Subcutaneous adipose tissue (tissue), 4 donors: Measurements from ENCODE around the gene MEGF10. TPM values are rescaled to one million over a fixed set of nuclear protein-coding genes. Genes with fewer than 3 reads are reported as not detected.

ENCODE experiments used
- CTCF ChIP-seq: fragments of 450-650 bp; IDR thresholded peaks from one replicate; pipeline ENCODE4 v1.5.1; 2016; ENCODE audit warnings: low read depth, mild to moderate bottlenecking, control low read depth, antibody characterized with exemption, moderate library complexity
- total RNA-seq, 4 donors: library from RNA; depleted of rRNA; stranded (reverse); fragments of >200 nt; gene quantifications; one replicate each; pipeline ENCODE4 v1.1.0, GENCODE V29; 2016

MEGF10 gene
- total RNA-seq, 4 donors from 2014 or later: 0.16 to 1.7 (median 0.78) TPM

- TF ChIP-seq CTCF: no peak
Observed at GRCh38 chr5:127367029-127367428, 76.4 kb downstream of the MEGF10 start.

GRCh38 chr5:127367946-127368465, 77.4 kb downstream of the MEGF10 start:
- no peak for TF ChIP-seq CTCF

- TF ChIP-seq CTCF: no peak
Observed at GRCh38 chr5:127369796-127370195, 79.2 kb downstream of the MEGF10 start.

- no peak for TF ChIP-seq CTCF
Observed at GRCh38 chr5:127370631-127371030, 80.0 kb downstream of the MEGF10 start.

- TF ChIP-seq CTCF: no peak
Observed at GRCh38 chr5:127373858-127374491, 83.4 kb downstream of the MEGF10 start.

GRCh38 chr5:127375124-127375523, 84.5 kb downstream of the MEGF10 start:
- no peak for TF ChIP-seq CTCF

GRCh38 chr5:127375544-127376091, 85.0 kb downstream of the MEGF10 start:
- TF ChIP-seq CTCF: no peak
